Suprapubic skin (tissue), 4 donors: ENCODE results near the gene DNAJC5.

Experiments used
- EP300 ChIP-seq: sonication (generic); formaldehyde crosslinking; IDR thresholded peaks from one replicate; pipeline ENCODE4 v1.6.1; 2017; ENCODE audit warnings: antibody characterized with exemption
- POLR2A ChIP-seq, 2 donors: fragments of 450-650 bp; IDR thresholded peaks; one replicate each; pipeline ENCODE4 v1.6.1; 2017; ENCODE audit warnings: antibody characterized with exemption in 2 of 2, mild to moderate bottlenecking in 2 of 2, moderate library complexity in 2 of 2
- POLR2AphosphoS5 ChIP-seq, 3 donors: sonication (generic); formaldehyde crosslinking; IDR thresholded peaks; one replicate each; pipeline ENCODE4 v1.6.1; 2017; ENCODE audit warnings: antibody characterized with exemption in 3 of 3
- TF ChIP-seq, protein P1 (sequence below), 2 donors: fragments of 200-600 bp in 1 of 2; fragments of 450-650 bp in 1 of 2; sonication (generic) in 1 of 2; IDR thresholded peaks; one replicate each; pipeline ENCODE4 v1.5.1; 2016 to 2019; ENCODE audit warnings: antibody characterized with exemption in 2 of 2, mild to moderate bottlenecking in 1 of 2, moderate library complexity in 1 of 2

GRCh38 chr20:63979557-63980316, 84.8 kb downstream of the DNAJC5 start, which contains the start of gene SAMD10:
- no peak for TF ChIP-seq POLR2A (IDR thresholded peaks at IDR 0.05)
- TF ChIP-seq, protein P1, sequence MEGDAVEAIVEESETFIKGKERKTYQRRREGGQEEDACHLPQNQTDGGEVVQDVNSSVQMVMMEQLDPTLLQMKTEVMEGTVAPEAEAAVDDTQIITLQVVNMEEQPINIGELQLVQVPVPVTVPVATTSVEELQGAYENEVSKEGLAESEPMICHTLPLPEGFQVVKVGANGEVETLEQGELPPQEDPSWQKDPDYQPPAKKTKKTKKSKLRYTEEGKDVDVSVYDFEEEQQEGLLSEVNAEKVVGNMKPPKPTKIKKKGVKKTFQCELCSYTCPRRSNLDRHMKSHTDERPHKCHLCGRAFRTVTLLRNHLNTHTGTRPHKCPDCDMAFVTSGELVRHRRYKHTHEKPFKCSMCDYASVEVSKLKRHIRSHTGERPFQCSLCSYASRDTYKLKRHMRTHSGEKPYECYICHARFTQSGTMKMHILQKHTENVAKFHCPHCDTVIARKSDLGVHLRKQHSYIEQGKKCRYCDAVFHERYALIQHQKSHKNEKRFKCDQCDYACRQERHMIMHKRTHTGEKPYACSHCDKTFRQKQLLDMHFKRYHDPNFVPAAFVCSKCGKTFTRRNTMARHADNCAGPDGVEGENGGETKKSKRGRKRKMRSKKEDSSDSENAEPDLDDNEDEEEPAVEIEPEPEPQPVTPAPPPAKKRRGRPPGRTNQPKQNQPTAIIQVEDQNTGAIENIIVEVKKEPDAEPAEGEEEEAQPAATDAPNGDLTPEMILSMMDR (IDR thresholded peaks at IDR 0.05): peak in 1 of 2 donors; percentile 10
- TF ChIP-seq POLR2AphosphoS5 (IDR thresholded peaks at IDR 0.05): no peak
- TF ChIP-seq EP300: no peak
